Choroid plexus epithelial cell (primary cell): Measurements from ENCODE around the gene AIFM2.

Experiments used
- DNase-seq: peaks from one replicate; pipeline ENCODE4 v3.0.0-alpha.2; 2010; ENCODE audit warnings: low read depth
- H3K4me3 ChIP-seq: 2 replicates; pipeline ENCODE4 v1.5.1; 2011; ENCODE audit warnings: low read depth, mild to moderate bottlenecking, control low read depth, low read length, moderate library complexity
- TF ChIP-seq, protein P1 (sequence below): conservative IDR thresholded peaks from 2 replicates; pipeline ENCODE4 v1.5.1; 2011; ENCODE audit warnings: low read depth, mild to moderate bottlenecking, control low read depth, inconsistent platforms, low read length, moderate library complexity

Gene AIFM2

DNA sequence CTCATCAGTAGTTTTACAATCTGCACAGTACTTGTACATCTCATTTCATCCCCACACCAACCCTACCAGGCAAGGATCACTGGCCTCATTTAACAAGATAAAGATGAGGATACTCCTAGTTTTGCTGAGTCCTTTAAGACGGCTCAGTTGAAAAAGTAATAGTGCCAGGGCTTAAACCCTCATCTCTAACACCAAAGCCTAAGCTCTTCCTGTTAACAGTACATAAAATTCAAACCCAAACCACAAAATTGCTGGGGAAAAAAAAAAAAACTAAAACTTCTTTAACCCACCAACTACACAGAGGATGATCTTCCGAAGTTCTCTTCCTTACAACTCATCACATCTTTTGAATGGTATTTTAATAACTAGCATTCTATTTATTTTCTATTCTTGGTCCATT is 36.4 kb upstream of the AIFM2 start:
- DNase-seq: no peak
- TF ChIP-seq, protein P1, sequence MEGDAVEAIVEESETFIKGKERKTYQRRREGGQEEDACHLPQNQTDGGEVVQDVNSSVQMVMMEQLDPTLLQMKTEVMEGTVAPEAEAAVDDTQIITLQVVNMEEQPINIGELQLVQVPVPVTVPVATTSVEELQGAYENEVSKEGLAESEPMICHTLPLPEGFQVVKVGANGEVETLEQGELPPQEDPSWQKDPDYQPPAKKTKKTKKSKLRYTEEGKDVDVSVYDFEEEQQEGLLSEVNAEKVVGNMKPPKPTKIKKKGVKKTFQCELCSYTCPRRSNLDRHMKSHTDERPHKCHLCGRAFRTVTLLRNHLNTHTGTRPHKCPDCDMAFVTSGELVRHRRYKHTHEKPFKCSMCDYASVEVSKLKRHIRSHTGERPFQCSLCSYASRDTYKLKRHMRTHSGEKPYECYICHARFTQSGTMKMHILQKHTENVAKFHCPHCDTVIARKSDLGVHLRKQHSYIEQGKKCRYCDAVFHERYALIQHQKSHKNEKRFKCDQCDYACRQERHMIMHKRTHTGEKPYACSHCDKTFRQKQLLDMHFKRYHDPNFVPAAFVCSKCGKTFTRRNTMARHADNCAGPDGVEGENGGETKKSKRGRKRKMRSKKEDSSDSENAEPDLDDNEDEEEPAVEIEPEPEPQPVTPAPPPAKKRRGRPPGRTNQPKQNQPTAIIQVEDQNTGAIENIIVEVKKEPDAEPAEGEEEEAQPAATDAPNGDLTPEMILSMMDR: no peak
- H3K4me3 ChIP-seq: peak overlapping the region; percentile 96

DNA sequence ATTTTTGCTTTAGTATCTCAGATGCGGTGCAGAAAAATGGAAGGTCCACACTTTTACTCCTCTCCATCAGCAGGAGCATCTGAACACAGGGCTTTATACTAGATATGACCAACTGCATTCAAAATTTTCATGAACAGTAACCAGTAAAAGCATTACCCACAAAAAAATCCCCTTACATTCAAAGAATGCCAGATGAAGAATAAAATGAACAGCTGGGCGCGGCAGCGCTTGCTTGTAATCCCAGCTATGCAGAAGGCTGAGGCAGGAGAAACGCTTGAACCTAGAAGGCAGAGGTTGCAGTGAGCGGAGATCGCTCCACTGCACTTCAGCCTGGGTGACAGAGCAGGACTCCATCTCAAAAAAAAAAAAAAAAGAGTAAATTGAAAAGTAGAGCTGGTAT is 34.6 kb upstream of the AIFM2 start:
- H3K4me3 ChIP-seq: no peak overlapping the region
- peak; percentile 36 for DNase-seq
- TF ChIP-seq, protein P1: no peak

DNA sequence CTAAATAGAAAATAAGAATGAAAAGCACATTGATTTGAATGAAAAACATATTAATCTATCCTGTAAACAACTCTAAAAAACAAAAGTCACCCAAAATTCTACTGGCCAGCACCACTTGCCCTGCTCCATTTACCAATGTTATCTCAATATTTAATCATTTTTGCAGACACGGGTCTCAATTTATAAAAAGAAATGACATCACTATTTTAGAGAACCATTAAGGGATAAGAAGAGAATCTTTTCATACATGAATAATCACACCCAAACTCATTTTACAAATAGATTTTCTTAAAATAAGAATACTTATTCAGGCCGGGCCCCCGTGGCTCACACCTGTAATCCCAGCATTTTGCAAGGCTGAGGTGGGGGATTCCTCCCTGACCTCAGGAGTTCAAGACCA is 33.8 kb upstream of the AIFM2 start:
- no peak for DNase-seq
- TF ChIP-seq, protein P1: no peak

DNA sequence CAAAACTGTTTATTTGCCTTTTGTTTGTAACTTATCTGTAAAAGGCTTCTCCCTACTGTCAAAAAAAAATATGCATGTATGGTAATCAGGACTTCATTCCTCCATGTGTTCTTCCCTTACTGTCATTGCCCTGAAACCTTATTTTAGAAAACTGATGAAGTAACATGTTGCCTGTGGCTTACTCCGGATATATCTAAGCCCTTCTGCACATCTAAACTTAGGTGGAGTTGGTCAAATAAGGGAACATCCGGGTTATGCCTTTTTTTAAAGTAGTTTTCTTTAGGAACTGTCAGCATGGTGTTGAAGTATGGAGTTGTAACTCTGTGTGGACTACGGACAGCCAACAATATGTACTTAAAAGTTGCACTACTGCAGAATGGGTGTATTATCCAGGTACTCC is 31.5 kb upstream of the AIFM2 start:
- H3K4me3 ChIP-seq: no peak overlapping the region
- no peak for DNase-seq
- TF ChIP-seq, protein P1: no peak

More for the DNA sequence above, 33.8 kb upstream of the AIFM2 start:
- H3K4me3 ChIP-seq: no peak overlapping the region

DNA sequence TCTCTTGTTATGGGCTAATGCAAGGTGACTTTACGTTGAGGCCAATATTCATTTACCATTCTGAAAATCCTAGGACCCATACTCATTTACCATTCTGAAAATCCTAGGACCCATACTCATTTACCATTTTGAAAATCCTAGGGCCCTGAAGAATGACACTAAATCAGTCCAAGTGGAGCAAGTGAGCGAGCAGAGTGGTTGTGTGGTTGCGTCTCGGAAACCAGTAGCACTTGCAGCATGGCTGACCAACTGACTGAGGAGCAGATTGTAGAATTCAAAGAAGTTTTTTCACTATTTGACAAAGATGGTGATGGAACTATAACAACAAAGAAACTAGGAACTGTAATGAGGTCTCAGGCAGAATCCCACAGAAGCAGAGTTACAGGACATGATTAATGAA is 30.8 kb upstream of the AIFM2 start:
- TF ChIP-seq, protein P1: no peak
- H3K4me3 ChIP-seq: no peak overlapping the region
- no peak for DNase-seq

DNA sequence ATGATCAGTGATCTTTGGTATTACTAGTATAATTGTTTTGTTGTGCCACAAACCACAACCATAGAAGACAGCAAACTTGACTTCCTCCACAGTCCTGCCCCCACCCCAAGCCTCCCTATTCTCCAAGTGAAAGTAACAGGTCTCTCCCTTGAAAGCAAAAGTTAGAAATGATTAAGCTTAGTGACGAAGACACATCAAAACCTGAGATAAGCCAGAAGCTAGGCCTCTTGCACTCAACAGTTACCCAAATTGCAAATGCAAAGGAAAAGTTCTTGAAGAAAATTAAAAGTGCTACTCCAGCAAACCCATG is 30.2 kb upstream of the AIFM2 start:
- TF ChIP-seq, protein P1: no peak
- no peak overlapping the region for H3K4me3 ChIP-seq

DNA sequence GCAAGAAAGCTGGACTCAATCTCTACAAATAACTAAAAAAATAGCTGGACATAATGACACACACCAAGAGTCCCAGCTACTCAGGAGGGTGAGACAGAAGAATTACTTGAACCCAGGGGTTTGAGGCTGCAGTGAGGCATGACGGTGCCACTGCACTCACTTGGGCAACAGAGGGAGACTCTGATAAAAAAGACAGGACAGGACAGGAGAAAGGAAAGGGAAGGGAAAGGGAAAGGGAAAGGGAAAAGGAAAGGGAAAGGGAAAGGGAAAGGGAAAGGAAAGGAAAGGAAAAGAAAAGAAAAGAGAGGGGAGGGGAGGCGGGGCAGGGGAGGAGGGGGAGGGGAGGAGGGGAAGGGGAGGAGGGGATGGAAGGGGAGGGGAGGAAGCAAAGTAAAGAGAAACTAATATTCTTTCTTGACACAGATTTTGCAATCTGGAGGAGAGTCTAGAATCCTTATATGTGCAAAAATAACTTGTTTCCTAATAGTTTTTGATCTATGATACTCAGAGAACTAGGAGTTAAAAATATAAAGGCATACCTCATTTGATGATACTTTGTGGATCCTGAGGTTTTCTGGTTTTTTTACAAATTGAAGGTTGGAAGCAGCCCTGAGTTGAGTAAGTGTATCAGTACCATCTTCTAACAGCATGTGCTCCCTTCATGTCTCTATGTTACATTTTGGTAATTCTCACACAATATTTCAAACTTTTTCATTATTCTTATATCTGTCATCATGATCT is 29.7 kb upstream of the AIFM2 start:
- TF ChIP-seq, protein P1: no peak
- no peak for DNase-seq
- H3K4me3 ChIP-seq: no peak overlapping the region

More for the DNA sequence above, 30.2 kb upstream of the AIFM2 start:
- no peak for DNase-seq
